ENCODE measurements around the gene TOR1AIP2.

Gene TOR1AIP2

GRCh38 chr1:179826626-179827280 lies 50.9 kb downstream of the TOR1AIP2 start:
- no peak for DNase-seq

- DNase-seq = no peak
Measured at GRCh38 chr1:179825798-179826460, 51.7 kb downstream of the TOR1AIP2 start.

- no peak for DNase-seq
Measured at GRCh38 chr1:179825206-179825605, 52.4 kb downstream of the TOR1AIP2 start.

GRCh38 chr1:179824265-179824664 lies 53.3 kb downstream of the TOR1AIP2 start:
- DNase-seq = no peak

- DNase-seq = no peak
Measured at GRCh38 chr1:179823693-179824092, 53.9 kb downstream of the TOR1AIP2 start.

- no peak for DNase-seq
Measured at GRCh38 chr1:179822065-179822464, 55.5 kb downstream of the TOR1AIP2 start.

- no peak for DNase-seq
Measured at GRCh38 chr1:179821524-179821923, 56.1 kb downstream of the TOR1AIP2 start.

GRCh38 chr1:179820226-179820970 lies 57.2 kb downstream of the TOR1AIP2 start:
- DNase-seq = no peak

GRCh38 chr1:179818743-179819173 lies 58.8 kb downstream of the TOR1AIP2 start:
- peak; percentile 46 for DNase-seq

- peak; percentile 32 for DNase-seq
Measured at GRCh38 chr1:179818260-179818659, 59.3 kb downstream of the TOR1AIP2 start.

- DNase-seq = peak; percentile 10
Measured at GRCh38 chr1:179817789-179818188, 59.8 kb downstream of the TOR1AIP2 start.

- DNase-seq = no peak
Measured at GRCh38 chr1:179817056-179817455, 60.5 kb downstream of the TOR1AIP2 start.

- DNase-seq = peak; percentile 29
Measured at GRCh38 chr1:179816196-179816960, 61.2 kb downstream of the TOR1AIP2 start.

- DNase-seq = no peak
Measured at GRCh38 chr1:179815641-179816040, 62.0 kb downstream of the TOR1AIP2 start.

- DNase-seq = no peak
Measured at GRCh38 chr1:179814546-179814838, 63.1 kb downstream of the TOR1AIP2 start.

- DNase-seq = peak; percentile 20
Measured at GRCh38 chr1:179813626-179814545, 63.7 kb downstream of the TOR1AIP2 start.

GRCh38 chr1:179812501-179813292 lies 64.9 kb downstream of the TOR1AIP2 start:
- no peak for DNase-seq

GRCh38 chr1:179810367-179810715 lies 67.3 kb downstream of the TOR1AIP2 start:
- DNase-seq = no peak

GRCh38 chr1:179809506-179810366 lies 67.9 kb downstream of the TOR1AIP2 start:
- peak; percentile 59 for DNase-seq

GRCh38 chr1:179808503-179808902 lies 69.1 kb downstream of the TOR1AIP2 start:
- no peak for DNase-seq
